ENCODE results near the gene DNAJB14. TPM values are rescaled to one million over a fixed set of nuclear protein-coding genes. Genes with fewer than 3 reads are reported as not detected.

DNAJB14 gene
- polyA plus RNA-seq (2011; rRNA removed) (13.1 and 21.3 TPM in 2 replicates), polyA minus RNA-seq (2011; rRNA and poly(A)+ RNA removed) (7.7 and 20.5 TPM in 2 replicates)

DNA sequence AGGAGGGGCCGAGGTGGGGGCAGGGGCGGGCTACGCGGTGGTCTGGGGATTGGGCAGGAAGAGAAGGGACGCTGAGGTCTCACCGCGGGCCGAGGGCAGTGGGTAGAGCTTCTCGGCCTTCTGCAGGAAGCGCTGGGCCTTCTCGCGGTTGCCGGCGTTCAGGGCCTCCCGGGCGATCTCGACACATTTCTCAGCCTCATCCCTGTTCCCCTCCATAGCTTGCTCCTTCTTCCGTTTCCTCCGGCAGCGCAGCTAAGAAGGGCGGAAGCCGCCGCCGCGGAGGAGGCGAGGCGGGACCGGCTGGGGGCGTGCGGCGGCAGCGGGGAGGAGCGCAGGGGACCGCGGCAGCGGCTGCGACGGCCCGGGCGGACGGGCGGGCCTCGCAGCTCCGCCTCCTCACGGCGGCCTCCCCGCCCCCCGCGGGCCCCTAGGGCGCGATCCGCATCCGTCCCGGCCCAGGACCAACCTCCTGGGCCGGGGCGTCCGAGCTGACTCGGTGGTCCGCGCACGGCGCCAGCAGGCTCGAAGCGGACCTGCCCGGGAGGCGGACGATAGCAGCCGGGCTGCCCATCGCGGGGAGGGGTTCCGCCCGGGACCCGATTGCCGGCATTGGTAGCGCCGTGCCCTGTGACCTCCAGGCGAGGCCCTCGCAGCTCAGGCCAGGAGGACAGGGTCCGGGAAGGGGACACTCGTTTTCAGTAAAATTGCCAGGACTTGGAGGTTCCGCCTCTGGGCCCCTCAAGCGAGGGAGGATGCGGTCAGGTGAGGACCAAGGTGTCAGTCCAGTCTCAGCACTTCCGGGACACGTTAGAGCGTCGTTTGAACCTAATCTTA is at the start of gene DNAJB14:
TSS of gene DNAJB14 (minus strand) at position 263 of the 834 bp plus-strand sequence. CDS start at position 216, 47 bp downstream.
- Histone ChIP-seq H3K4me3 (ENCODE audit: low read depth, low read length) (peak within 1 kb of the TSS; percentile 82), H3K27ac (ENCODE audit: low read depth, low read length) (peak within 1 kb of the TSS; percentile 80), H3K27me3 (ENCODE audit: control insufficient read depth, insufficient read depth, low read length) (no peaks in the 10 kb centered on the region), H3K9me3 (ENCODE audit: control insufficient read depth, insufficient read depth, low read length) (no peaks in the 10 kb centered on the region; the same call in 1 of the 2 replicates)
- TF ChIP-seq, protein P1, sequence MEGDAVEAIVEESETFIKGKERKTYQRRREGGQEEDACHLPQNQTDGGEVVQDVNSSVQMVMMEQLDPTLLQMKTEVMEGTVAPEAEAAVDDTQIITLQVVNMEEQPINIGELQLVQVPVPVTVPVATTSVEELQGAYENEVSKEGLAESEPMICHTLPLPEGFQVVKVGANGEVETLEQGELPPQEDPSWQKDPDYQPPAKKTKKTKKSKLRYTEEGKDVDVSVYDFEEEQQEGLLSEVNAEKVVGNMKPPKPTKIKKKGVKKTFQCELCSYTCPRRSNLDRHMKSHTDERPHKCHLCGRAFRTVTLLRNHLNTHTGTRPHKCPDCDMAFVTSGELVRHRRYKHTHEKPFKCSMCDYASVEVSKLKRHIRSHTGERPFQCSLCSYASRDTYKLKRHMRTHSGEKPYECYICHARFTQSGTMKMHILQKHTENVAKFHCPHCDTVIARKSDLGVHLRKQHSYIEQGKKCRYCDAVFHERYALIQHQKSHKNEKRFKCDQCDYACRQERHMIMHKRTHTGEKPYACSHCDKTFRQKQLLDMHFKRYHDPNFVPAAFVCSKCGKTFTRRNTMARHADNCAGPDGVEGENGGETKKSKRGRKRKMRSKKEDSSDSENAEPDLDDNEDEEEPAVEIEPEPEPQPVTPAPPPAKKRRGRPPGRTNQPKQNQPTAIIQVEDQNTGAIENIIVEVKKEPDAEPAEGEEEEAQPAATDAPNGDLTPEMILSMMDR (IDR thresholded peaks at IDR 0.05; ENCODE audit: low read depth, low read length), result no peak
- DNase-seq (ENCODE audit: low read depth, low spot score), result no peak
- ChIA-PET CTCF (interaction anchor here (0.7 to 3.6 kb wide), 7 partner anchors 15 to 384 kb away, joined by 3 to 30 read pairs (median 5); partner anchors contain the start of gene TRMT10A), POLR2A (interaction anchor here (0.9 to 1.2 kb wide), 4 partner anchors 22 to 383 kb away, joined by 3 to 5 read pairs (median 4); partner anchors contain the start of genes LAMTOR3 and TRMT10A)

DNA sequence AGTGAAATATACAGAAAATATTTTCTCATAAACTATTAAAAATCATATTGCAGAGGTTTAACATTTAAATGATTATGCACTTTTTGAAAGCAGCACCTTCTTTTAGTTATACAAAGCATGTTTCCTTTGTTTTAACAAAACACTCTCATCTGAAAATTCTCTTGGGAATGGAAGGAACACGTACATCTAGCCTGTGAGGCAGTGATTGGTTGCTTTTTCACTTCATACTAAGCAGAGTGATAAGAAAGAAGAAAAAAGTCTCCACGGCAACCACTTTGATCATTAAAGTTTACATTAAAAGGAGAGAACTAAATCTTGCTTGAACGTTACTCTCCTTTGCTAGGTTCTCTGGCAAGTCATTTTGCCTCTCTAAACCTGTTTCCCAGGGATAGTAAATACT is 45.3 kb upstream of the DNAJB14 start:
- no peak for DNase-seq (ENCODE audit: low read depth, low spot score)
- H3K9me3 ChIP-seq (ENCODE audit: control insufficient read depth, insufficient read depth, low read length), result no peaks in the 10 kb centered on the region
- POLR2A ChIA-PET, result no interaction called here
- H3K4me3 ChIP-seq (ENCODE audit: low read depth, low read length), result no peak overlapping the region
- no peak overlapping the region for H3K27ac ChIP-seq (ENCODE audit: low read depth, low read length)
- CTCF ChIA-PET, result interaction anchor here (1.1 to 1.3 kb wide), 2 partner anchors 43 to 104 kb away, joined by 4 to 5 read pairs; no protein-coding TSS in a partner anchor
- TF ChIP-seq, protein P1 (IDR thresholded peaks at IDR 0.05; ENCODE audit: low read depth, low read length), result no peak
- no peaks in the 10 kb centered on the region for H3K27me3 ChIP-seq (ENCODE audit: control insufficient read depth, insufficient read depth, low read length)

DNA sequence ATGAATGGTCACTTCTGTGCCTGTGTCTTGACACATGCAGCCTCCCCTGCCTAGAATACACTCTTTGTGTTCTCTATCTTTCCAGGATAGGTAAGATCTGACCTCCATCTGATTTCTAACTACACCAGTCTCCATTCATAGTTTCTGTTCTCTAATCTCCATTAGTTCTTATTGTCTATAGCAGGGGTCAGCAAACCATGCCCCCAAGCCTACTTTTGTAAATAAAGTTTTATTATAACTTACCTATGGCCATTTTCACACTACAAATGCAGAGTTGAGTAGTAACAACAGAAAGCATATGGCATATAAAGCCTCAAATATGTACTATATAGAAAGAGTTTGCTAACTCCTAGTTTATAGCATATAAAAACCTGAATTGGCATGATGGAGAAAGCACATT is 41.3 kb upstream of the DNAJB14 start:
- Histone ChIP-seq H3K9me3 (ENCODE audit: control insufficient read depth, insufficient read depth, low read length) (no peaks in the 10 kb centered on the region), H3K4me3 (ENCODE audit: low read depth, low read length) (no peak overlapping the region), H3K27me3 (ENCODE audit: control insufficient read depth, insufficient read depth, low read length) (no peaks in the 10 kb centered on the region), H3K27ac (ENCODE audit: low read depth, low read length) (no peak overlapping the region)
- DNase-seq (ENCODE audit: low read depth, low spot score), result no peak
- ChIA-PET POLR2A (no interaction called here), CTCF (interaction anchor here (3.6 kb wide), 1 partner anchor 10 kb away, joined by 39 read pairs; no protein-coding TSS in a partner anchor)
- TF ChIP-seq, protein P1 (IDR thresholded peaks at IDR 0.05; ENCODE audit: low read depth, low read length), result no peak

DNA sequence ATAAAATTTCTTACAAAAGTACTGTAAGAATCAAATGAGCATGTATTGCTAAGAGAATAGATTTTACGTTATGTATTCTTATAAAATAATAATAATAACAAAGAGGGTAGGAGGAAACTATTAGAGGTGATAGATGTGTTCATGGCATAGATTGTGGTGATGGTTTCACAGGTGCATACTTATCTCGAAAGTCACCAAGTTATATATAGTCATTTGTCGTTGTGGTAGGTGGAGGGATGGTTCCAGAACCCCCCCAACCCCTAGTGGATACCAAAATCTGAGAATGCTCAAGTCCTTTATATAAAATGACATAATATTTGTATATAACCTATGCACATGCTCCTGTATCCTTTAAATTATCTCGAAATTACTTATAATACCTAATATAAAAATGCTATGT is 40.4 kb upstream of the DNAJB14 start:
- H3K4me3 ChIP-seq (ENCODE audit: low read depth, low read length), result no peak overlapping the region
- no peaks in the 10 kb centered on the region for H3K9me3 ChIP-seq (ENCODE audit: control insufficient read depth, insufficient read depth, low read length)
- ChIA-PET CTCF (no interaction called here), POLR2A (no interaction called here)
- TF ChIP-seq, protein P1 (IDR thresholded peaks at IDR 0.05; ENCODE audit: low read depth, low read length), result no peak
- no peaks in the 10 kb centered on the region for H3K27me3 ChIP-seq (ENCODE audit: control insufficient read depth, insufficient read depth, low read length)
- no peak for DNase-seq (ENCODE audit: low read depth, low spot score)
- no peak overlapping the region for H3K27ac ChIP-seq (ENCODE audit: low read depth, low read length)
